Measurements from ENCODE around the gene ZCCHC8. TPM values are rescaled to one million over a fixed set of nuclear protein-coding genes. Genes with fewer than 3 reads are reported as not detected.
A peak's percentile ranks its signal among the peaks of the same experiment; 100 is the strongest.

The ZCCHC8 gene
- total and polyA plus RNA-seq, 2 donors (not counting 3 experiments of a cell fraction or from before 2014, with no cell fraction given): 10.0 to 24.4 TPM

DNA sequence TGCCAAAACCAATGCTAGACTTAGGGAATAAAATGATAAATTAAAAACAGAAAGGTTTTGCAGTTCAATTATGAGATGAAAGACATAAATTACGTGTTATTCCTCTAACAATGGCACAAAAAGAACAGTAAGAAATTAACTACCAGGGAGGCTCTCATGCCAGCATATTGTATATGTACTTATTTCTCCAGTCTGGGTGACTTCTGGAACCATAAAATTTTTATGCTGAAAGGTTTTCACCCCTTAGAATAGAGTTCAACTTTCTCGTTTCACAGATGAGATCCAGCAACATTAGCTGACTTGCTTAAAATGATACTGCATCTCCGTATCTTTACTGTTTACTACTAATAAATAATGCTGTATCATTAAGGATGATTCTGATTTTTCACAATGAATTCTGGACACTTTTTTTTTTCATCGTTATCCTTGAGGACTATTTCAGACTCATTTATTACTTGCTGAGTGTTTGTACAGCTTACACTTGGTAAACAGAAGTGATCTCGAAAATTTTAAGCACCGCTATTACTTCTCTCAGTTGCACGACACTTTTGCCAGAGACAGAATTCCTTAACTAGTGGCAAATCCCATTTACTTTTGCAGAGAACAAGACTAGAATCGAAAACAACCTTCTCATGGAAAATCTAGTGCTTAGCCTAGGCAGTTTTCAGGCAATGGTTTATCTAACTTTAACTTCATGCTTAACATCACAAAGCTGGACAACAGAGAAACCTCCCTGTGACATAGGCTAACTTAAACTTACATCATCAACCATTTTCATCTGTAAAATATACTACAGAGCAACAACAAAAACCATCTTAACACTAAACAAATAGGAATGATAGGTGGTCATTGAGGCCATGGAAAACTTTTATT, 23.4 kb upstream of the ZCCHC8 start:
- no TSS peak for BruUV-seq (replicated peaks)
- Histone ChIP-seq H3K27me3 (ENCODE audit: control insufficient read depth in 2 of 2, insufficient read depth in 2 of 2, low read length in 2 of 2) (no peaks in the 10 kb centered on the region), H3K9ac (replicated peaks; ENCODE audit: extremely low read depth, insufficient read depth, low read length) (peak overlapping the region; percentile 82), H3K79me2 (ENCODE audit: control insufficient read depth, insufficient read depth, low read length) (peaks cover 92% of the 10 kb centered on the region), H3K4me2 (ENCODE audit: insufficient read depth, low read length) (peak overlapping the region; percentile 98), H2AFZ (ENCODE audit: low read depth, low read length) (no peak overlapping the region), H3K36me3 (ENCODE audit: control insufficient read depth in 2 of 2, extremely low read depth in 1 of 2, insufficient read depth in 2 of 2, low read length in 2 of 2) (peaks cover 16 to 36% of the 10 kb centered on the region in 2 experiments), H3K27ac (ENCODE audit: insufficient read depth, low read depth, low read length) (peak overlapping the region; percentile 10), H3K4me3 (replicated peaks in 1 of 3; ENCODE audit: insufficient read depth in 1 of 3, low read depth in 1 of 3, low read length in 3 of 3) (peak overlapping the region; percentile 51 to 98 (median 53)), H3K4me1 (ENCODE audit: control insufficient read depth, extremely low read depth, insufficient read depth, low read length) (peaks cover 25% of the 10 kb centered on the region), H3K9me3 (replicated peaks; ENCODE audit: control insufficient read depth, insufficient read depth, low read length) (no peaks in the 10 kb centered on the region), H3K9me1 (replicated peaks; ENCODE audit: control insufficient read depth, extremely low read depth, insufficient read depth, low read length) (no peaks in the 10 kb centered on the region), H4K20me1 (replicated peaks; ENCODE audit: control insufficient read depth, extremely low read depth, insufficient read depth, low read length) (peaks cover 15% of the 10 kb centered on the region)
- no peak for FAIRE-seq
- dilution Hi-C loops (cut with MboI; ENCODE audit: extremely low pct_ligation_motif_present, low sequenced_read_pairs): no loop called here
- ChIA-PET CTCF (no interaction called here), POLR2A (interaction anchor here (1.3 kb wide), 1 partner anchor 9 kb away, joined by 3 read pairs; no protein-coding TSS in a partner anchor)
- DNase-seq (ENCODE audit: low read depth, low spot score): no peak
- TF ChIP-seq POLR2A (IDR thresholded peaks at IDR 0.05; ENCODE audit: low read depth, low read length) (no peak), JUN (IDR thresholded peaks at IDR 0.05; ENCODE audit: borderline replicate concordance, insufficient read depth, insufficient read length, low read depth) (no peak), GATA2 (IDR thresholded peaks at IDR 0.05; ENCODE audit: insufficient read depth, insufficient read length, low read depth, low read length) (no peak), FOS (IDR thresholded peaks at IDR 0.05; ENCODE audit: borderline replicate concordance, insufficient read depth, low read length) (no peak), MYC (IDR thresholded peaks at IDR 0.05; ENCODE audit: low read depth, low read length) (no peak), MAX (IDR thresholded peaks at IDR 0.05; ENCODE audit: insufficient read depth, insufficient read length) (no peak), EZH2 (IDR thresholded peaks at IDR 0.05; ENCODE audit: borderline replicate concordance, low read depth, low read length, severe bottlenecking) (no peak), POLR2AphosphoS5 (IDR thresholded peaks at IDR 0.05; ENCODE audit: insufficient read depth, low read depth, low read length) (no peak)
- TF ChIP-seq, protein P1, sequence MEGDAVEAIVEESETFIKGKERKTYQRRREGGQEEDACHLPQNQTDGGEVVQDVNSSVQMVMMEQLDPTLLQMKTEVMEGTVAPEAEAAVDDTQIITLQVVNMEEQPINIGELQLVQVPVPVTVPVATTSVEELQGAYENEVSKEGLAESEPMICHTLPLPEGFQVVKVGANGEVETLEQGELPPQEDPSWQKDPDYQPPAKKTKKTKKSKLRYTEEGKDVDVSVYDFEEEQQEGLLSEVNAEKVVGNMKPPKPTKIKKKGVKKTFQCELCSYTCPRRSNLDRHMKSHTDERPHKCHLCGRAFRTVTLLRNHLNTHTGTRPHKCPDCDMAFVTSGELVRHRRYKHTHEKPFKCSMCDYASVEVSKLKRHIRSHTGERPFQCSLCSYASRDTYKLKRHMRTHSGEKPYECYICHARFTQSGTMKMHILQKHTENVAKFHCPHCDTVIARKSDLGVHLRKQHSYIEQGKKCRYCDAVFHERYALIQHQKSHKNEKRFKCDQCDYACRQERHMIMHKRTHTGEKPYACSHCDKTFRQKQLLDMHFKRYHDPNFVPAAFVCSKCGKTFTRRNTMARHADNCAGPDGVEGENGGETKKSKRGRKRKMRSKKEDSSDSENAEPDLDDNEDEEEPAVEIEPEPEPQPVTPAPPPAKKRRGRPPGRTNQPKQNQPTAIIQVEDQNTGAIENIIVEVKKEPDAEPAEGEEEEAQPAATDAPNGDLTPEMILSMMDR (IDR thresholded peaks at IDR 0.05; ENCODE audit: extremely low read depth in 1 of 2, insufficient read depth in 1 of 2, low read depth in 1 of 2, low read length in 2 of 2): no peak
- intact Hi-C loops (cut with micrococcal nuclease): no loop called here
